Suppressor macrophage (primary cell): ENCODE measurements around the gene ABCD1.
A peak's percentile ranks its signal among the peaks of the same experiment; 100 is the strongest.
"Not testable (repeated sequence)": the region's sequence is repeated elsewhere in the genome, so short reads cannot be mapped to it uniquely, and the experiment has no call there.

ENCODE experiments used
- DNase-seq, 4 experiments: peaks; one replicate each; pipeline ENCODE4 v3.0.0-alpha.2; 2020 to 2022

ABCD1 gene

GRCh38 chrX:153709726-153710674, 14.7 kb upstream of the ABCD1 start:
- no peak for DNase-seq

- DNase-seq = peak; percentile 14 to 67 (median 40)
Measured at GRCh38 chrX:153714256-153714655, 10.4 kb upstream of the ABCD1 start.

- DNase-seq = no peak
Measured at GRCh38 chrX:153717445-153717844, 7.2 kb upstream of the ABCD1 start.

- DNase-seq = no peak
Measured at GRCh38 chrX:153719238-153719637, 5.4 kb upstream of the ABCD1 start.

GRCh38 chrX:153719701-153720100, 5.0 kb upstream of the ABCD1 start:
- DNase-seq = no peak

GRCh38 chrX:153722704-153723350, 1.8 kb upstream of the ABCD1 start:
- peak; percentile 85 to 93 (median 87) for DNase-seq

- peak; percentile 37 to 62 (median 46) for DNase-seq
Measured at GRCh38 chrX:153723351-153724251, 1.1 kb upstream of the ABCD1 start.

GRCh38 chrX:153725039-153725831, 579 bp downstream of the ABCD1 start:
- DNase-seq = peak in 1 of 4 experiments; percentile 10

GRCh38 chrX:153725832-153726285, 1.2 kb downstream of the ABCD1 start:
- no peak for DNase-seq

- peak; percentile 79 to 92 (median 90) for DNase-seq
Measured at GRCh38 chrX:153726286-153727122, 1.8 kb downstream of the ABCD1 start.

- DNase-seq = peak; percentile 24 to 65 (median 56)
Measured at GRCh38 chrX:153727123-153727931, 2.7 kb downstream of the ABCD1 start.

GRCh38 chrX:153728095-153728494, 3.4 kb downstream of the ABCD1 start:
- no peak for DNase-seq

- DNase-seq = no peak
Measured at GRCh38 chrX:153728951-153729631, 4.4 kb downstream of the ABCD1 start.

- not testable (repeated sequence) for DNase-seq
Measured at GRCh38 chrX:153730115-153730514, 5.5 kb downstream of the ABCD1 start.

GRCh38 chrX:153731117-153731844, 6.6 kb downstream of the ABCD1 start:
- no peak for DNase-seq

GRCh38 chrX:153731845-153732215, 7.2 kb downstream of the ABCD1 start:
- DNase-seq = peak in 1 of 4 experiments; percentile 20

- peak; percentile 59 to 87 (median 80) for DNase-seq
Measured at GRCh38 chrX:153732401-153732800, 7.7 kb downstream of the ABCD1 start.

GRCh38 chrX:153733651-153734240, 9.1 kb downstream of the ABCD1 start:
- no peak for DNase-seq
